ENCODE data around the gene RBMS3. TPM values are rescaled to one million over a fixed set of nuclear protein-coding genes. Genes with fewer than 3 reads are reported as not detected.

The RBMS3 gene
- total RNA-seq, 1 experiment from 2014 or later = 0.42 TPM

DNA sequence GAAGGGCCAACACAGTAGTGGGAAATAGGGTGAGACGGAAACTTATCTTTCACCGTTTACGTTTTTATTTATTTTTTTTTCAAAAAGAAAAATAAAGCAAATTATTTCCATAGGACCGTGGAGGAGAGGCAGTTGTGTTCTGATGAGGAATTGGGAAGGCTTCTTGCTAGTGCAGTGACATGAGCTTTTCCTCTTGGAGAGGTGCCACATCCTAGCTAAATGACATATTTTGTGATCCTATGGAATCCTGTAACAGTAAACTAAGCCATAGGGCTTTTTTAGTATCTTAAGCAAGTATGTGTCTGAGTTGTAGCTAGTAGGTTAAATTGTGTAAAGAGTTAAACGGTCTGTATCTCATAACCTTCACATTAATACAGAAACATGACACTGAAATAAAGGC lies 609.9 kb downstream of the RBMS3 start (continued):
- TF ChIP-seq, protein P1, sequence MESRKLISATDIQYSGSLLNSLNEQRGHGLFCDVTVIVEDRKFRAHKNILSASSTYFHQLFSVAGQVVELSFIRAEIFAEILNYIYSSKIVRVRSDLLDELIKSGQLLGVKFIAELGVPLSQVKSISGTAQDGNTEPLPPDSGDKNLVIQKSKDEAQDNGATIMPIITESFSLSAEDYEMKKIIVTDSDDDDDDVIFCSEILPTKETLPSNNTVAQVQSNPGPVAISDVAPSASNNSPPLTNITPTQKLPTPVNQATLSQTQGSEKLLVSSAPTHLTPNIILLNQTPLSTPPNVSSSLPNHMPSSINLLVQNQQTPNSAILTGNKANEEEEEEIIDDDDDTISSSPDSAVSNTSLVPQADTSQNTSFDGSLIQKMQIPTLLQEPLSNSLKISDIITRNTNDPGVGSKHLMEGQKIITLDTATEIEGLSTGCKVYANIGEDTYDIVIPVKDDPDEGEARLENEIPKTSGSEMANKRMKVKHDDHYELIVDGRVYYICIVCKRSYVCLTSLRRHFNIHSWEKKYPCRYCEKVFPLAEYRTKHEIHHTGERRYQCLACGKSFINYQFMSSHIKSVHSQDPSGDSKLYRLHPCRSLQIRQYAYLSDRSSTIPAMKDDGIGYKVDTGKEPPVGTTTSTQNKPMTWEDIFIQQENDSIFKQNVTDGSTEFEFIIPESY (IDR thresholded peaks at IDR 0.05; ENCODE audit: extremely low read depth, insufficient replicate concordance, low read length) = no peak
- TF ChIP-seq SP1 (IDR thresholded peaks at IDR 0.05; ENCODE audit: low read depth) (no peak), EZH2 (IDR thresholded peaks at IDR 0.05) (no peak), ZNF274 (IDR thresholded peaks at IDR 0.05; ENCODE audit: low read depth, low read length) (no peak), EGR1 (IDR thresholded peaks at IDR 0.05; ENCODE audit: low read depth) (no peak), CBX3 (IDR thresholded peaks at IDR 0.05; ENCODE audit: low read depth) (no peak)
- TF ChIP-seq, protein P2, sequence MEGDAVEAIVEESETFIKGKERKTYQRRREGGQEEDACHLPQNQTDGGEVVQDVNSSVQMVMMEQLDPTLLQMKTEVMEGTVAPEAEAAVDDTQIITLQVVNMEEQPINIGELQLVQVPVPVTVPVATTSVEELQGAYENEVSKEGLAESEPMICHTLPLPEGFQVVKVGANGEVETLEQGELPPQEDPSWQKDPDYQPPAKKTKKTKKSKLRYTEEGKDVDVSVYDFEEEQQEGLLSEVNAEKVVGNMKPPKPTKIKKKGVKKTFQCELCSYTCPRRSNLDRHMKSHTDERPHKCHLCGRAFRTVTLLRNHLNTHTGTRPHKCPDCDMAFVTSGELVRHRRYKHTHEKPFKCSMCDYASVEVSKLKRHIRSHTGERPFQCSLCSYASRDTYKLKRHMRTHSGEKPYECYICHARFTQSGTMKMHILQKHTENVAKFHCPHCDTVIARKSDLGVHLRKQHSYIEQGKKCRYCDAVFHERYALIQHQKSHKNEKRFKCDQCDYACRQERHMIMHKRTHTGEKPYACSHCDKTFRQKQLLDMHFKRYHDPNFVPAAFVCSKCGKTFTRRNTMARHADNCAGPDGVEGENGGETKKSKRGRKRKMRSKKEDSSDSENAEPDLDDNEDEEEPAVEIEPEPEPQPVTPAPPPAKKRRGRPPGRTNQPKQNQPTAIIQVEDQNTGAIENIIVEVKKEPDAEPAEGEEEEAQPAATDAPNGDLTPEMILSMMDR (IDR thresholded peaks at IDR 0.05 in 2 of 3, conservative IDR thresholded peaks at IDR 0.05 in 1 of 3; ENCODE audit: borderline replicate concordance in 1 of 3, insufficient read depth in 1 of 3, low read depth in 2 of 3, low read length in 2 of 3) = no peak
- TF ChIP-seq, protein P3, sequence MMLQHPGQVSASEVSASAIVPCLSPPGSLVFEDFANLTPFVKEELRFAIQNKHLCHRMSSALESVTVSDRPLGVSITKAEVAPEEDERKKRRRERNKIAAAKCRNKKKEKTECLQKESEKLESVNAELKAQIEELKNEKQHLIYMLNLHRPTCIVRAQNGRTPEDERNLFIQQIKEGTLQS (IDR thresholded peaks at IDR 0.05) = no peak

DNA sequence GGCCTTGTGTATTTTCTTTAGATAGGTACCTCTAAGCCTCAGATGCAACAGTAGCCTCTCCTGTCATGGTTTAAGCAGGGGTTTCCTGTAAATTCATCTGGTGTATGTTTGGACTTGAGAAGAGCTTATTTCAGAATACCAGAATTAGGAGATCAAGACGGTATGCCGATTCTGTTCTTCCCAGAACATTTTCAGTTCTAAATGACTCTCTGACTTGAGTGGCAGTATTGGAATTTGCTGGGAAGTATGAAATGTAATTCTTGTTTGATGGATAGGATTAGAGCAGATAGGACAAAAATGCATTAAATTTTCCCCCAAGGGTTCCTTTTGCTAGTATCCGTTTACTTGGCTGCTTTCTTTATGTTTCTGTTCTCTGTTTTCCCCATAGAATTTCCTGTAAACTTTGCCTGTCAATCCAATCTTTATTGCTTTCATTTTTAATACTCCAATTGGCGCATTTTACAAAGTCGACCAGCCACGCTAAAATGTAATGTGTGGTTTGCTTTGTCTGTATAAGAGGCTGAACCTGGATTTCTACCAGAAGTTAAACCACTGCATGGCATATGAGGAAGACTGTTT lies 612.2 kb downstream of the RBMS3 start:
- ChIA-PET RAD21 (ENCODE audit: low non-redundant PET in 1 of 2, low total read pairs in 2 of 2, uncharacterized antibody in 2 of 2, unreplicated experiment in 2 of 2) (no interaction called here), CTCF (no interaction called here), POLR2A (no interaction called here)
- Histone ChIP-seq H3K36me3 (ENCODE audit: control insufficient read depth in 1 of 2, insufficient read depth in 2 of 2, low read length in 2 of 2) (no peaks in the 10 kb centered on the region), H3K79me2 (ENCODE audit: insufficient read depth, low read length) (no peaks in the 10 kb centered on the region), H3K9me2 (ENCODE audit: insufficient read depth) (no peaks in the 10 kb centered on the region), H3K4me2 (ENCODE audit: low read length) (no peak overlapping the region), H3K4me3 (replicated peaks in 1 of 2; ENCODE audit: low read depth in 1 of 2, low read length in 2 of 2) (no peak overlapping the region), H2AFZ (ENCODE audit: low read depth, low read length, poor library complexity, severe bottlenecking) (no peak overlapping the region), H3K4me1 (ENCODE audit: control insufficient read depth in 1 of 2, insufficient read depth in 2 of 2, low read length in 2 of 2) (no peaks in the 10 kb centered on the region), H3K9me3 (ENCODE audit: control insufficient read depth in 1 of 2, insufficient read depth in 1 of 2, low read depth in 1 of 2, low read length in 2 of 2) (no peaks in the 10 kb centered on the region), H3K9ac (ENCODE audit: low read length) (no peak overlapping the region), H3K27me3 (ENCODE audit: insufficient read depth, low read length) (peaks cover 14% of the 10 kb centered on the region; the same call in 1 of the 2 replicates), H4K20me1 (ENCODE audit: insufficient read depth) (no peaks in the 10 kb centered on the region), H3K27ac (ENCODE audit: low read depth, low read length) (no peak overlapping the region)
- DNase-seq (ENCODE audit: low read depth, low spot score) = no peak
- no peak for ATAC-seq
- no peak for TF ChIP-seq JUND (IDR thresholded peaks at IDR 0.05)
- no peak for TF ChIP-seq CEBPB (IDR thresholded peaks at IDR 0.05; ENCODE audit: low read depth)
- TF ChIP-seq RAD21 (IDR thresholded peaks at IDR 0.05; ENCODE audit: low read depth) = no peak
- no peak for TF ChIP-seq ZFX (IDR thresholded peaks at IDR 0.05)
- intact Hi-C loops (cut with micrococcal nuclease) = no loop called here
- no TSS peak for BruUV-seq (replicated peaks)

All from HCT116 (cell line).